Measurements from ENCODE around the gene GAS2L2. TPM values are rescaled to one million over a fixed set of nuclear protein-coding genes. Genes with fewer than 3 reads are reported as not detected.

Gene GAS2L2
- polyA plus RNA-seq, 1 donor (not counting 4 experiments of a cell fraction or from before 2014, with no cell fraction given) = 0.05 TPM

GRCh38 chr17:35774499-35774898 is 21.5 kb upstream of the GAS2L2 start:
- H2AFZ ChIP-seq (ENCODE audit: control insufficient read depth, low read length) = no peak overlapping the region
- peaks cover 12 to 17% of the 10 kb centered on the region in 2 experiments for H3K36me3 ChIP-seq (ENCODE audit: control insufficient read depth in 2 of 2, extremely low read depth in 1 of 2, insufficient read depth in 2 of 2, low read length in 2 of 2)
- no peaks in the 10 kb centered on the region for H3K9me1 ChIP-seq (ENCODE audit: control insufficient read depth, extremely low read depth, insufficient read depth, low read length)
- H3K4me1 ChIP-seq (ENCODE audit: control insufficient read depth, extremely low read depth, insufficient read depth, low read length) = peaks cover 24% of the 10 kb centered on the region
- H3K9me3 ChIP-seq (ENCODE audit: control insufficient read depth, low read depth, low read length) = no peaks in the 10 kb centered on the region
- no peaks in the 10 kb centered on the region for H3K79me2 ChIP-seq (ENCODE audit: control insufficient read depth, insufficient read depth, low read length)
- dilution Hi-C loops (cut with MboI; ENCODE audit: extremely low pct_ligation_motif_present, low sequenced_read_pairs) = no loop called here
- DNase-seq (ENCODE audit: low read depth, low spot score) (no peak), FAIRE-seq (no peak)
- no peak overlapping the region for H3K4me3 ChIP-seq (ENCODE audit: control insufficient read depth in 2 of 3, extremely low read depth in 1 of 3, insufficient read depth in 2 of 3, low read depth in 1 of 3, low read length in 3 of 3)
- no peaks in the 10 kb centered on the region for H3K27me3 ChIP-seq (ENCODE audit: control insufficient read depth, extremely low read depth, insufficient read depth, low read length)
- no peak overlapping the region for H3K9ac ChIP-seq (ENCODE audit: control insufficient read depth, extremely low read depth, insufficient read depth, low read length)
- no peak overlapping the region for H3K27ac ChIP-seq (ENCODE audit: control insufficient read depth, insufficient read depth, low read length)
- no peaks in the 10 kb centered on the region for H4K20me1 ChIP-seq (ENCODE audit: control insufficient read depth, extremely low read depth, insufficient read depth, low read length)
- H3K4me2 ChIP-seq (ENCODE audit: control insufficient read depth, extremely low read depth, insufficient read depth, low read depth, low read length) = no peak overlapping the region
- TF ChIP-seq, protein P1, sequence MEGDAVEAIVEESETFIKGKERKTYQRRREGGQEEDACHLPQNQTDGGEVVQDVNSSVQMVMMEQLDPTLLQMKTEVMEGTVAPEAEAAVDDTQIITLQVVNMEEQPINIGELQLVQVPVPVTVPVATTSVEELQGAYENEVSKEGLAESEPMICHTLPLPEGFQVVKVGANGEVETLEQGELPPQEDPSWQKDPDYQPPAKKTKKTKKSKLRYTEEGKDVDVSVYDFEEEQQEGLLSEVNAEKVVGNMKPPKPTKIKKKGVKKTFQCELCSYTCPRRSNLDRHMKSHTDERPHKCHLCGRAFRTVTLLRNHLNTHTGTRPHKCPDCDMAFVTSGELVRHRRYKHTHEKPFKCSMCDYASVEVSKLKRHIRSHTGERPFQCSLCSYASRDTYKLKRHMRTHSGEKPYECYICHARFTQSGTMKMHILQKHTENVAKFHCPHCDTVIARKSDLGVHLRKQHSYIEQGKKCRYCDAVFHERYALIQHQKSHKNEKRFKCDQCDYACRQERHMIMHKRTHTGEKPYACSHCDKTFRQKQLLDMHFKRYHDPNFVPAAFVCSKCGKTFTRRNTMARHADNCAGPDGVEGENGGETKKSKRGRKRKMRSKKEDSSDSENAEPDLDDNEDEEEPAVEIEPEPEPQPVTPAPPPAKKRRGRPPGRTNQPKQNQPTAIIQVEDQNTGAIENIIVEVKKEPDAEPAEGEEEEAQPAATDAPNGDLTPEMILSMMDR (optimal IDR thresholded peaks at IDR 0.05 in 1 of 3, IDR thresholded peaks at IDR 0.05 in 1 of 3, conservative IDR thresholded peaks at IDR 0.05 in 1 of 3; ENCODE audit: extremely low read depth in 1 of 3, insufficient read depth in 2 of 3, low read length in 3 of 3) = no peak
- no peak for TF ChIP-seq EZH2 (IDR thresholded peaks at IDR 0.05; ENCODE audit: low read length)

- Histone ChIP-seq H2AFZ (ENCODE audit: control insufficient read depth, low read length) (no peak overlapping the region), H3K27me3 (ENCODE audit: control insufficient read depth, extremely low read depth, insufficient read depth, low read length) (no peaks in the 10 kb centered on the region), H3K9ac (ENCODE audit: control insufficient read depth, extremely low read depth, insufficient read depth, low read length) (no peak overlapping the region), H3K27ac (ENCODE audit: control insufficient read depth, insufficient read depth, low read length) (no peak overlapping the region), H3K4me2 (ENCODE audit: control insufficient read depth, extremely low read depth, insufficient read depth, low read depth, low read length) (no peak overlapping the region), H4K20me1 (ENCODE audit: control insufficient read depth, extremely low read depth, insufficient read depth, low read length) (no peaks in the 10 kb centered on the region), H3K4me1 (ENCODE audit: control insufficient read depth, extremely low read depth, insufficient read depth, low read length) (peaks cover 24% of the 10 kb centered on the region), H3K9me1 (ENCODE audit: control insufficient read depth, extremely low read depth, insufficient read depth, low read length) (no peaks in the 10 kb centered on the region), H3K79me2 (ENCODE audit: control insufficient read depth, insufficient read depth, low read length) (no peaks in the 10 kb centered on the region), H3K4me3 (ENCODE audit: control insufficient read depth in 2 of 3, extremely low read depth in 1 of 3, insufficient read depth in 2 of 3, low read depth in 1 of 3, low read length in 3 of 3) (no peak overlapping the region), H3K36me3 (ENCODE audit: control insufficient read depth in 2 of 2, extremely low read depth in 1 of 2, insufficient read depth in 2 of 2, low read length in 2 of 2) (peaks cover 10 to 11% of the 10 kb centered on the region in 2 experiments), H3K9me3 (ENCODE audit: control insufficient read depth, low read depth, low read length) (no peaks in the 10 kb centered on the region)
- DNase-seq (ENCODE audit: low read depth, low spot score) (no peak), FAIRE-seq (no peak)
- TF ChIP-seq, protein P1 (optimal IDR thresholded peaks at IDR 0.05 in 1 of 3, IDR thresholded peaks at IDR 0.05 in 1 of 3, conservative IDR thresholded peaks at IDR 0.05 in 1 of 3; ENCODE audit: extremely low read depth in 1 of 3, insufficient read depth in 2 of 3, low read length in 3 of 3) = no peak
- TF ChIP-seq EZH2 (IDR thresholded peaks at IDR 0.05; ENCODE audit: low read length) = no peak
- dilution Hi-C loops (cut with MboI; ENCODE audit: extremely low pct_ligation_motif_present, low sequenced_read_pairs) = no loop called here
Measured at GRCh38 chr17:35773679-35774425, 20.8 kb upstream of the GAS2L2 start.

Data from keratinocyte (primary cell).